GM12872 (cell line): Measurements from ENCODE around the gene ALDH1B1.

Experiments used
- TF ChIP-seq, protein P1 (sequence below): IDR thresholded peaks from 3 replicates; pipeline ENCODE4 v1.5.1; 2011; ENCODE audit warnings: low read depth, mild to moderate bottlenecking, low read length, moderate library complexity; ENCODE audit not compliant: insufficient read depth

ALDH1B1 gene

DNA sequence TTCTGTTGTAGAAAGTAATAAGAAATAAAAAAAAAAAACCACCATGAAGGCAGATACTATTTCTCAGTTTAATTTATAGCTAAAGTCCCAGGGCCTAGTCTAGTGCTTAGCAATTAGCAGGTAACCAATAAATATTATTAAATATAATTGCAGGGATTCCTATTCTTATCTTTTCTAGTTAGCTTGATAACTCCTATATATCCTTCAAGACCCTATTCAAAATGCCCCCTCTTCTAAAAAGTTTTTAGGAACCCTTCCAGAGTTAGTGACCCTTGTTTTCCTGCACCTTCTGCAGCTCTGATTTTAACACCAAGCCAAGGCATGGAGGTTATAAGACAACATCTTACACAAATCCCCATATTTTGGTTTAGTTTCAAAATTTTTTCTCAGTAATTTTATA lies 24.6 kb upstream of the ALDH1B1 start:
- TF ChIP-seq, protein P1, sequence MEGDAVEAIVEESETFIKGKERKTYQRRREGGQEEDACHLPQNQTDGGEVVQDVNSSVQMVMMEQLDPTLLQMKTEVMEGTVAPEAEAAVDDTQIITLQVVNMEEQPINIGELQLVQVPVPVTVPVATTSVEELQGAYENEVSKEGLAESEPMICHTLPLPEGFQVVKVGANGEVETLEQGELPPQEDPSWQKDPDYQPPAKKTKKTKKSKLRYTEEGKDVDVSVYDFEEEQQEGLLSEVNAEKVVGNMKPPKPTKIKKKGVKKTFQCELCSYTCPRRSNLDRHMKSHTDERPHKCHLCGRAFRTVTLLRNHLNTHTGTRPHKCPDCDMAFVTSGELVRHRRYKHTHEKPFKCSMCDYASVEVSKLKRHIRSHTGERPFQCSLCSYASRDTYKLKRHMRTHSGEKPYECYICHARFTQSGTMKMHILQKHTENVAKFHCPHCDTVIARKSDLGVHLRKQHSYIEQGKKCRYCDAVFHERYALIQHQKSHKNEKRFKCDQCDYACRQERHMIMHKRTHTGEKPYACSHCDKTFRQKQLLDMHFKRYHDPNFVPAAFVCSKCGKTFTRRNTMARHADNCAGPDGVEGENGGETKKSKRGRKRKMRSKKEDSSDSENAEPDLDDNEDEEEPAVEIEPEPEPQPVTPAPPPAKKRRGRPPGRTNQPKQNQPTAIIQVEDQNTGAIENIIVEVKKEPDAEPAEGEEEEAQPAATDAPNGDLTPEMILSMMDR: no peak

DNA sequence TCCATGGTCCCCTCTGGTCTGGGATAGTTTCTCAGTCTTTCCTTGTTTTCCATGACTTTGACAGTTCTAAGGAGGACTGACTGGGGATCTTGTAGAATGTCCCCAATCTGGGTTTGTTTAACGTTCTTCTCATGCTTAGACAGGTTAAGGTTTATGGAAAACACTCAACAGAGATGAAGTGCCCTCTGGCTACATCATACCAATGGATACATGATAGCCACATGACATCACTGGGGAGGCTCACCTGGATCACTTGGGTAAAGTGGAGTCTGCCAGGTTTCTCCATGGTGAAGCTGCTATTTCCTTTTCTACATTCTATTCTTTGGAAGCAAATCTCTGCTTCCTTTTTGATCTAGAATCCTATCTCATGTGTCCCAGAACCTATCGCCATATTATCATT lies 23.8 kb upstream of the ALDH1B1 start:
- TF ChIP-seq, protein P1: no peak

DNA sequence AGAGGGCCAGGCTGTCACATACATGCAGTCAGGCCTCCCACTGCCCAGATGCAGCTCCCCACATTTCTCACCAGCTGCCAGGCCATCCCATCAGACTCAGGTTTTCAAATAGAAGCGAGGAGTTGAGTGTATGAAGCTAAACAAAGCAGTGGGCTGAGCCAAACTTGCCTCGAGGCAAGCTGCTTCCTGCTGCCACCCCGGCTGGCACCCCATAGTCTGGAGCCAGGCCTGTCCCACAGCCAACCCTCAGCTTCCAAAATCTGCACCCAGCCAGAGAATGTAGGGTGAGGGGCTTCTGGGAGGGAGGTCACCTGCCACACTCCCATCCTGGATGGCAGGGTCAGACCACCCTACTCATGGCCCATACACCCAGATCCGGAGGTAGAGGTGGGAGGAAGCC lies 22.3 kb upstream of the ALDH1B1 start:
- TF ChIP-seq, protein P1: no peak

DNA sequence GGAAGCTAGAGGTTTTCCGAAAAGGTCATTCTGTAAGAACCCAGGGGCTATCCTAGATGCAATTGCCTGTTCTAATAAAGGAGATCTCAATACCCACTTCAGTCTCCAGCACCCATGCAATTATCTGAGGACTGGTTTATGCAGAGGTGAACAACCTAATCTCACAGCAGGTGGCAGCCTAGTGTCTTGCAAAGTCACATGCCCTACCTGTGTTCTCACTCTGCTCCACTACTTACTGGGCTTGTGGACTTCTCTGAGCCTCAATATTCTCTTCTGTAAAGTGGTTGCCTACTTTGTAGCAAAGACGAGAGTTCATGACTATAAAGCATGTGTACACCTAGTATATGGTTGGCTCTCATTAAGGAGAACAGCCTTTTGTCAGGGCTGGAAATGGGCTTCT lies 21.0 kb upstream of the ALDH1B1 start:
- TF ChIP-seq, protein P1: peak; percentile 73

DNA sequence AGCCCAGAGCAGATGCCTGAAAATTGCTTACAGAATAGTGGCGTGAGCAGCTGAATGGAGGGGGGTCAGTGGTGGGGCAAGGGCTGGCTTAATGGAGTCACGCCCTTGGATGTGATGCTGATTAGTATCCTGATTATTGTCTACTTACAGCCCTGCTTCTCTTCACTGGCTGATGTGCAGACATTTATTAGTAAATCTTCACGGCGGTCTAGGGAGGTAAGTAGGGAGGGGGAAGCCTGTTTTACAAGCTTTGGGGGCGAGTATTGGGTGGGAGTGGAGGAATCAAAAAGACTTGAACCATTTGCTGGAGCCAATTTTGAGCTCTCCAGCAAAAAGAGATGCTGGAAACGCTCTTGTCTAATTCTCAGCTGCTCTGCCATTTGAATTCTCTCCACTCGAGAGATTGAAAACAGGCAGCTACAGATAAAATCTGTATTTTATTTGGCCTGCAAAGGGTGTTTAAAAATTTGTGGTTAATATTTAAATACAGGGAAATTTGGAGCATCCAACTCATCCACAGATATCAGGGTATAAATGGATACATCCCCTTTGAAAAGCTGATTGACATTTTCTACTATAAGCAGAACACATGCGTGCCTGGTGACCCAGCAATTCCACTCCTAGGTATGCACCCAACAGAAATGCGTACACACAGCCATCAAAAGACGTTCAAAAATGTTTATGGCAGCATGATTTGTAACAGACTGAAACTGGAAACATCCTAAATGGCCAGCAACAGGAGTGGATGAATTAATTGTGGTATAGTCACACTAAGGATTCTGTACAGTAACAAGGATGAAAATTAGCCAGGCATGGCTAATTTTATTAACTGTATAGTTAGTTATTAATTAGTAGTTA lies 19.5 kb upstream of the ALDH1B1 start:
- TF ChIP-seq, protein P1: no peak

DNA sequence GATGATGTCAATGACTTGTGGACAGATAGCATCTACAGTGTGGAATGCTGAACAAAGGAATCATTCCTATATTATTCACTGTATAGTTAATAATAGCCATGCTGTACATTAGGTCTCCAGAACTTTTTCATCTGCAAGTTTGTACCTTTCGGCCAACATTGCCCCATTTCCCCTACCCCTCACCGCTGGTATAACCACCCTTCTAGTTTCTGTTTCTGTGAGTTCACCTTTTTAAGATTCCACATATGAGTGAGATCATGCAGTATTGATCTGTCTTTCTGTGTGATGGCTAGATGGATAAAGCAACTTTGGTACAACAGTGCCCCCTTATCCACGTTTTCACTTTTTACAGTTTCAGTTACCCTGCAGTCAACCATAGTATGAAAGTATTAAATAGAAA lies 18.8 kb upstream of the ALDH1B1 start:
- TF ChIP-seq, protein P1: no peak

DNA sequence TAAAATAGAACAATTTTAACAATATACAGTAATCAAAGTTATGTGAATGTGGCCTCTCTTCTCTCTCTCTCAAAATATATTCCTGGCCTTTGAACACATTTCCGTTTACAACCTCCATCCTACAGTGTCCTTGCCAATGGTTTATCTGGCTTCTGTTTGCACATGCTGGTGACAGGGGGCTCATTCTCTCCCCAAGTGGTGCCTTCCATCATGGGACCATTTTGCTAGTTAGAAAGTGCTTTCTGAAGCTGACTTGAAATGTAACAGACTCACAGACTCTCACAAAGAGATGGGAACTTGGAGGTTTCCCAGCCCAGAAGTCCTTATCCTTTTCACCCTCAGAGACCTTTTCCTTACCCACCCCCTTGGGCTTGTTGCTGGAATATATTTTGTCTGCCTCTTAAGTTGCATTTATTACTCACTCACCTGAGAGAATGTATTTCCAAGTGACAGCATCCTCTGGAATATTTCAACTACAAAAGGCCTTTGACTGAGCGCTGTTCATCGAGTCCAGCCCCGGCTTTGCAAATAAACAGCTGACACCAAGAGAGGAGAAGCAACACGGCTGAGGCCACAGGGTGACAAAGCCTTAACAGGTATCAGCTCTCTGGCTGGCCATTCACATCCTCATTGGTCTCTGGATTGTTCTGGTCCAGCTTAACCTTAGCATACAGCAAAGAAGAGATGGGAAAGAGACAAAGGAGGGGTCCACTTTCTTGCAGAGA lies 17.5 kb upstream of the ALDH1B1 start:
- TF ChIP-seq, protein P1: no peak
